GM19025 (cell line): ENCODE data around the gene ASIC3.
A peak's percentile ranks its signal among the peaks of the same experiment; 100 is the strongest.
"Not testable (repeated sequence)": the region's sequence is repeated elsewhere in the genome, so short reads cannot be mapped to it uniquely, and the experiment has no call there.

Experiments used
- ATAC-seq: cut with Tn5 transposase; IDR thresholded peaks from one replicate; pipeline ENCODE4 v1.9.1; 2021; ENCODE audit warnings: mild to moderate bottlenecking, low read depth, moderate library complexity; ENCODE audit not compliant: unreplicated experiment

The ASIC3 gene

GRCh38 chr7:151013733-151014497, 34.4 kb upstream of the ASIC3 start:
- no peak for ATAC-seq

- ATAC-seq, result no peak
These were observed 33.4 kb upstream of the ASIC3 start for GRCh38 chr7:151014950-151015349.

- ATAC-seq, result no peak
These were observed 32.4 kb upstream of the ASIC3 start for GRCh38 chr7:151015967-151016366.

- ATAC-seq, result no peak
These were observed 31.8 kb upstream of the ASIC3 start for GRCh38 chr7:151016505-151016904.

GRCh38 chr7:151016942-151017341, 31.4 kb upstream of the ASIC3 start:
- ATAC-seq, result no peak

- ATAC-seq, result no peak
These were observed 30.9 kb upstream of the ASIC3 start for GRCh38 chr7:151017370-151017952.

GRCh38 chr7:151017953-151018420, 30.3 kb upstream of the ASIC3 start:
- no peak for ATAC-seq

GRCh38 chr7:151018421-151019129, 29.8 kb upstream of the ASIC3 start:
- no peak for ATAC-seq

- ATAC-seq, result no peak
These were observed 29.2 kb upstream of the ASIC3 start for GRCh38 chr7:151019130-151019447.

GRCh38 chr7:151020231-151020630, 28.1 kb upstream of the ASIC3 start:
- no peak for ATAC-seq

GRCh38 chr7:151023232-151023631, 25.1 kb upstream of the ASIC3 start:
- no peak for ATAC-seq

GRCh38 chr7:151024435-151025056, 23.8 kb upstream of the ASIC3 start, which contains the start of gene ATG9B:
Gene ATG9B (minus strand): TSS chr7:151024494. CDS start chr7:151024423, 71 bp downstream.
- ATAC-seq, result no peak

- no peak for ATAC-seq
These were observed 22.2 kb upstream of the ASIC3 start for GRCh38 chr7:151025924-151026671.

- ATAC-seq, result not testable (repeated sequence)
These were observed 21.3 kb upstream of the ASIC3 start for GRCh38 chr7:151026771-151027727.

GRCh38 chr7:151027728-151028130, 20.6 kb upstream of the ASIC3 start:
- not testable (repeated sequence) for ATAC-seq

- ATAC-seq, result peak; percentile 97
These were observed 20.0 kb upstream of the ASIC3 start, which contains the start of gene ABCB8 for GRCh38 chr7:151028131-151028947. Gene ABCB8 (plus strand): TSS chr7:151028450. CDS start chr7:151028516, 66 bp downstream.

GRCh38 chr7:151028948-151029501, 19.3 kb upstream of the ASIC3 start:
- ATAC-seq, result no peak

- no peak for ATAC-seq
These were observed 17.3 kb upstream of the ASIC3 start for GRCh38 chr7:151031011-151031410.
